Right kidney (tissue), 1 donor: ENCODE results near the gene DUSP6.

Experiments used
- DNase-seq: peaks from one replicate; pipeline ENCODE4 v3.0.0-alpha.2; 2016

Gene DUSP6

DNA sequence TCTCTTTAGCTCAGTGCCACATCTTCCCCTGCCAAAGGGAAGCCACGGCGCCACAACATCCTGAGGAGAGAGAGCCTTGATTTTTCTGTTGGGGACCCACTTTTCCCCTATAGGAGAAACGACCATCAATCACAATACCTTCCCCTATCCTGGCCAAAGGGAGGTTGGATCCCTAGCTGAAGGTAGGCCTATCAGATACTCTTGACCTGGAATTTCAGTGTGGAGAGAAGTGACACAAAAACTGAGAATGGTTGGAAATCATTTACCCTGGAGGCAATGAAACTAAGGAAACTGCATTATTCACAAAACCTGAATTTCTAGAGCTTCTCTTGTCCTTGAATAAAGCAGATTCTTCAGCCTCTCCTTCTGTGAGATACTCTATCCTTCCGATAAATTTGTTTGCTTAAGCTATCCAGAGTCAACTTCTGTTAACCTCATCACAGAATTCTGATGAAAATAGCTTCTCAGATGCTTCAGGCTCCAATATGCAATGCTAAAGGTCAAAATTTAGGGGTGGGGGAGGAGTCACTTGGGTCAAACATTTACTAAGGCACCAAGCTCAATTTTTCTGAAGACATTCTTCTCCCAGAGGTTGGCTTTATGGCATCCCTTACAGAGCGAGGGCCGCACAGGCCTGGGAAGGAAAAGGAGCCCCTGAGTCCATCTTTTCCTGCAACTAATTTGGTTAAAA is 27.0 kb upstream of the DUSP6 start:
- no peak for DNase-seq

DNA sequence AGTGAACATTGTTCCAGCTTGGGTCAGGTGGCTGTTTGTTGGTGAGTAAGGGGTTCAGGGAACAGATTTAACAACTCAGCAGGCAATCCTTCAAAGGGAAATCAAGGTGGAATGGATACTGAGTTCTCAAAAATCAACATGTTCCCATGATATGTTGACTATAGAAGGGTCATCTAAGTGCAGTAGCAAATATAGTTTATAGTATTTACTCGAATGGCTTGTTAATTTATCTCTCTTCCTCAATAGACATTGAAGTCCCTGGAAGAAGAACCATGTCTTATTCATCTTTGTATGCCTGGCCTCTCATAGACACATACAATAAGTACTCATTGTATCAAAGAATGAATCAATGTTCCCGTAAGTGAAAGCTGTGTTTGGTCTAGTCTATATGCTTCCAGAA is 24.5 kb upstream of the DUSP6 start:
- DNase-seq, result no peak

DNA sequence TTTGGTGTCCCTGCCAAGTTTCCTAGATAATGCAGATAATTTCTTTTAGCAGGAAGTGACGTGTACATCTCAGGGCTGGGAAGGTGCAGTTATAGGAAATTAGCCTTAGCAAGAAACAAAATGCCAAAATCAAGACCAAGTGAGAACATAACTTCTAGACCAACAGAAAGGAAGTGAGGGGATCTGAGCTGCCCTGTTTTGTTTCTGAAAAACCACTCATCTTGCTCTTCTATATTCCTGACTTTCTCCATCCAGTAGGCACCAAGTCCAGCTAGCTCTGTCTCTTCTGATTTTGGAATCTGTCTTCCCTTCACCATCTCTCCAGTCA is 23.9 kb upstream of the DUSP6 start:
- no peak for DNase-seq

DNA sequence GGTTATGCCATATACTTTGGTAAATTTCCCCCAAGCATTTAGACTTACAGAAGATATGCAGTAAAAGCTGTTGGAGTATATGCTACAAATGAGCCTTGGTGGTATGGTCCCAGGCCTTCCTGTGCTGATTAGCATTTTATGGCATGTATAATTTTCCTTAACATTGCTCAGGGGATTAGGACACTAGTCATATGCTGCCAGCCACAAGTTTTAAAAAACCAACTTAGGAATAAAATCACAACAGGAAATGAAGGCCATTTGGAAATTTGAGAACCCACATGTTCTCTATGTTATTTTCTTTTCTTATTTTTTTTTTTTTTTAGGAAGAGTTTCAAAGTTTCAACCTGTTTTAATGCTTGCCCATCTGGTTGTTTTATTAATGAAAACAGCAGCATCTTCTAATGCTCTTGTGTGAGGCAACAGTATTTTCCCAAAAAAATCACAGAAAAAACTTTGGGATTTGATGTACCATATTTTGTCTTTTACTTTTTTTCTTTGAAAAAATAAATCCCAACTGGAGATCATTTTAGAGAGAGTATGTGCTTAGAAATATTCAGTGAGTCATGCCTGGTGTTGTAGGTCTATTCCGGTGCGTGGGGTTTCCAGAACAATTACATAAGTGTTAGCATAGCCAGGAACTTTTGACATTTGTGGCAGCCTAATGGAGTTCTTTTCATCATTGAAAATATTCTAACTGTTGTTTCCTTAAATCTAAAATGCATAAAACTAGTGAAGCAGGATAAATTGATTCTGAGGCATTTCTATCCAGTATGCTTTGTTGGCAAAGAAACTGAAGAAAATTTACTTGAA is 21.7 kb upstream of the DUSP6 start:
- DNase-seq, result no peak

DNA sequence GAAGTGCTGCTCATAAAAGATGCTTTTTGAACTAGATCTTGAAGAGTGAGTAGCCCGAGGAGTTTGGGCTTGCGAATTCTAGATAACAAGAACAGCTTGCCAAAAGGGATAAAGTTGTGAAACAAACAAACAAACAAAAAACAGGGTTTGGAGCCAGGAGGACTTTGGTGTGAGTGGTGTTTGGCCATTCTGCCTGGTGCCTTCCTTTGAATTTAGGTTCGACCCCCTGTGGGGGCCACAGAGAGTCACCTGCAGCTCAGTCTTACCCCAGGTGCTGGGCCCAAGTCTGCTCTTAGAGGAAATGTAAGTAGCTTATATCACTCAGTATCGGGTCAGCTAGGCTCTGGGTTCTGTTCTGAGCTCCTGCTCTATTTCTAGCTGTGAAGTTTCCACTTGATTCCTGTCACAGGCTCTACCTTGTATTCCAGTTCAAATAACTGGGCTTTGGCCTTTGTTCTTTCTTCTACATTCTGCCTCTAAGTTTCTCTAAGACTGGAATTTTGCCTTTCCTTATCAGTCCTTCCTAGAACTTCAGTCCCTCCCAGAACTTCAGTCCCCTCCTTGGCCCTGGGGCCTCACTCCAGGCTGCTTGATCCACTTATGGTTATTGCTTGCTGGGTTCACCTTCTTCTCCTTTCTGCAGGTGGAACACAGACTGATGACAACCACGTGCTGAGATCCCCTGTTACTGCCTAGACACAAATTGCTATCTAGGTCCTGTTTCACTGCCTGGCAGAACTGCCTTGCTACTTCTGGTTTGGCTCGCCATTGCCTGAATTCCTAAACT is 20.5 kb upstream of the DUSP6 start:
- DNase-seq, result no peak

DNA sequence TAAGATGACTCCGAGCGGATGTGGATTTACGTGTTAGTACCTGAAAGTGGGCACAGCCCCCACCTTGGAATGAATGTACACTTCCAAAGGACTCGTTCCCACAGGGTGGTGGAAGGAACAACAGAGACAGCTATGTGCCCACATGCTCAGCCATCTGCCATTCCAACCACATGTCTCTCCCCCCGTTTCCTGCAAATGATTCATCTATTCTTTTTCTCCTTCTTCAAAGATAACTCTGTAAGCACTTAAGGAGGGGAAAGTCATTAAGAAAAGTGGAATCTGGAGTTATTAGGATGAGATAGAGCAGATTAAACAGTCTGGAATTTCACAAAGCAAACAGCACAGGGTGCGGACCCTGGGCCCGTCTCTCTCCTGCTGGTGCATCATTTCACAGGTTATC is 18.5 kb upstream of the DUSP6 start:
- no peak for DNase-seq

DNA sequence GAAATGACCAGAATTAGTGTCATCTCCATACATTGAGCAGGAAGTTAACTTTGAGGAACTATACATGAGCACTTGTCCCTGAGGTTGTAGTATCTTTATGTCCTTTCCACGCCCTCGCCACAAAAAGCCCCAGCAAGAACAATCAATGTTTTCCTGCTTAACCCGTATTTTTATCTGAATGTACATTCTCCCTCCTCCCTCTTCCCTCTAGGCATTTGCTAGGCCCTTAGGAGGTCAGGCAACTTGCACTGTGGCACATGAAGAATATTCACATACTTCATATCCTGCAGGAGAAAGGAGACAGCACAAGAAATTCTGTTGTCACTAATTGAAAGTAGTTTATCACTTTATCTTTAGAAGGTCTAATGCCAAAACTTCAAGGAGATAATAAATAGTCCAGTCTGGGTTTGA is 18.1 kb upstream of the DUSP6 start:
- no peak for DNase-seq

DNA sequence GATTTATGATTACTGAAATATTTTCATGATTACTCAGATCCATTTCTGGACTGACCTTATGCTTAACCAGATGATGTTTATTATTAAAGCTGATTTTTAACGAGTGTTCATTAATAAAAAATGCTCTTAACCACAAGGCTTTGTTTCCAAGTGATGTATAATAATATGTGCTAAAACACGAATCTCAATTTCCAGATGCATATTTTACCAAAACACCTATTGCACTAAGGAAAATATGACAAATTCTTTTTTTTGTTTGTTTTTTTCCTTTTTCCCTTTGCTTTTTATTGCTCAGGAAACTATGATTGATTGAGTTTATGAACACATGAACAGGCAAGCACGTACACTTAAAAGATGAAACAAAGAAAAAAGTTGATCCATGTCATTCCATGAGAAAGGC is 16.9 kb upstream of the DUSP6 start:
- no peak for DNase-seq

DNA sequence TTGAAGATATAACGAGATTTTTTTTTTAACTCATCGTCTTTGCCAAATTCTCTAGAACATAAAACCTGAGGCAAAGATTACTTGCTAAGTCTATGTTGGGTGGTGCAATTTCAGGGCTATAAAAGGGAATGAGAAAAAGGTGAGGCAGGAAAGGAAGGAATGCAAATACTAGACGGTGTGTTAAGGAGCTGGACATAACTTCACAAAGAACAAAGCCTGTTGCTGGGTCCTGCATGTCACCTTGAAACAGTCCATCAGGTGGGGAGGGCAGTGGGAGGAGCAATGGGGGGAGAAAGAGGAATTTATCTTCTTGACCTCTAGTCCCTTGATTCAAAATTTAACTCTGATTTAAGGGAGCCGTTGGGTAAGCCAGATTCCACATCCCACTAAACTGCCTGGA is 16.1 kb upstream of the DUSP6 start:
- no peak for DNase-seq

DNA sequence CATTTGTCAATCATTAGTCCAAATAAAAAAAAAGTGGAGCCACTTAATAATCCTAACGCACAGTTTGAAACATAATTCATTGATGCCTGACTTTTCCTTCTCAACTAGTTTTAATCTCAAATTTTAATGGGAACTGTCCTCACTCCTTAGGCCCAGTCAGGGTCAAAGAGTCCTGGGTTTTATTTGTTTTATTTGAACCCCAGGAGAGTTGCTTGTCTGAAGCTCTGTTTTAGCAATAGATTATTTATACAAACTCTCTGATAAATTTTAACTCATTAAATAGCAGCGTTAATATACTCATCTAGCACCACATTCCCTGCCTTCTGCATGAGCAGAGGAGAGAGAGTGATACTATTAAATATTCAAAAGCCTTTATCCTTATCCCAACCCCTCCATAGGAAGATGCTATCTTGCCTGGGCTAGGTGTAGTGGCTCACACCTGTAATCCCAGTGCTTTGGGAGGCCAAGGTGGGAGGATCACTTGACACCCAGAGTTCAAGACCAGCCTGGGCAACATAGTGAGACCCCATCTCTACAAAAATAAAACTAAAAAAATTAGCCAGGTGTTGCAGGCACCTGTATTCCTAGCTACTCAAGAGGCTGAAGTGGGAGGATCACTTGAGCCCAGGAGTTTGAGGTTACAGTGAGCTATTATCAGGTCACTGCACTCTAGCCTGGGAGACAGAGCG is 14.5 kb upstream of the DUSP6 start:
- DNase-seq, result no peak

DNA sequence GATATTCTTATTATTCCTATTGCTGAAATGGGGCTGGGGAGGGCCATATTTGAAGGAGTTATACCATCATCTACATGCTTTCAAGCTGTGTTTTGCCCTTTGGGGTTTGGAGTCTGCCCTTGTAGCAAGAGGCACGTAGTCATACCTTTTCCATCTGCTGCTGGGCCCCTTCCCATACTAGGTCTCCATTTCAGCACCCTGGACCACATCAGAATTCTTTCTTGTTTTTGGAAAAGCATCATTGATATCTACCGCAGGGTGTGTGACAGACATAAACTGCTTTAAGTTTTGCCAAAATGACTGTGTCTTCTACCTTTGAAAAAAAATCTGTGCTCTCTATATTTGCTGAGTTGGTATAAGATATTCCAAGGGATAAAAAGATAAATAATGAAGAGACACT is 12.3 kb upstream of the DUSP6 start:
- no peak for DNase-seq

DNA sequence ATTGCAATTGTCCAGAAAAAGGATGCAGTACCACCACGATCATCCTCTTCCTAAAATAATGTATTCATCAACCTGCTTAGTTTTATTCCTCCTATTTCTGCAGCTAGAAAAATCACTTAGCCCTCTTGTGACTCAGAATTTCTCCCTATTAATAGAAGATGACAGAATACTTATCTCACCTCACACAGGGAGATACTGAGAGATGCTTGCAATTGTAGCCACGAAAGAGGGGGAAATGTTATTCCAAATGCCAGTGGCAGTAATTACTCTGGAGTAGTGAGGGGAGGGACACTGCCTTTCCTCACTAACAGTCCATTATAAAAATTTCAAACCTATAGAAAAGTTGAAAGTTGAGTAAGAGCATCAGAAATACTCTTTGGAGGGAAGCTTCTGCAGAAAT is 11.8 kb upstream of the DUSP6 start:
- no peak for DNase-seq

DNA sequence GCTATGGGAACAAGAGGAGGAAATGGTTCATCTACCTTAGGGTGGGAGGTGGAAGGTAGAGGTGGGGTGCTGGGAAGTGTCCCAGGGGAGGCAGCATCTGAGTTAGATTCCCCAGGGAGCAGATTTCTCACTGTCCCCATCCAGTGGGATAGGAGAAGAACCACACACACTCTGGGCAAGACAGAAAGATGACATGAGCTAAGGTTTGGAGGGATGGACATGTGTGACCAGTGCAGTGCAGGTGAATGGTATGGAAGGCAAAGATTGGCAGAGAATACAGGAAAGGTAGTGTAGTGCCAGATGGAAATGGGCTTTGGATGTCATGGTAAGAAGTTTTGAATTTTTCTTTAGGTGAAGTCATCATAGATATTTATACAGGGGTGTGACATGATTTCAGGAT is 11.3 kb upstream of the DUSP6 start:
- no peak for DNase-seq

DNA sequence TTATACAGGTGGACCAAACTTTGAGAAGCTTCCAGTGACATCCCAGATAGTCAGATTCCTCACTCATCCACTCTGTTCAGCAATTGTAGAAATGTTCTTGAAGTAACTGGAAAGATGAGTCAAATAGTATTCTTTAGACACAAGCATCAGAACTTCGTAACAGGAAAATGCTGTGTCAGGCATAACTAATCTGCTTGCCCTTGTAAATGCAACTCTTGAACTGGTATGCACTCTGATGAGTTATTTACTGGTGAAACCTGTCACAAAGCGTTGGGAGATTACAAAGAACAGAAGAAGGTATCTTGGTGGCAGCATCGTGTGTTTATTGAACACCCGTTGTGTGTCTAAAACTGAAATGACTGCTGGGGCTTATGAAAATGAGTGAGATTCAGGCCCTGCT is 10.8 kb upstream of the DUSP6 start:
- DNase-seq, result no peak

DNA sequence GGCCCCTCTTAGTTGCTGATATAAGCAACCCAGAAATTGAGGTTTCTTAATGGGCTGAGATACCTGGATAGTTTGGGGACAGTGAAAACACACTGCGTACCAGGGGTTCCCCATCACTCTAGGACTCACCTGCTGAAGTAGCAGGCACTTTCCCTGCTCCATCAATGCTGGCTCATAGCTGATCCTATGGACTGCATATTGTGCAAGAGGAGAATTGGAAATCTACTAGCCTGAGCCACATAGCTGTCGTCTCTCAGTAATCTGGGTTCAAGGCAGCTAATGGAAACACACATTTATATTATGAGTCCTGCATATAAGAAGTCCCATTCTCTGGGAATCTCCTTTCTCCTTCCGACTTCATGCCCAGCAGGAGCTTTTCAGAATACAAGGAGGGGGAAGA is 7.3 kb upstream of the DUSP6 start:
- DNase-seq, result no peak

DNA sequence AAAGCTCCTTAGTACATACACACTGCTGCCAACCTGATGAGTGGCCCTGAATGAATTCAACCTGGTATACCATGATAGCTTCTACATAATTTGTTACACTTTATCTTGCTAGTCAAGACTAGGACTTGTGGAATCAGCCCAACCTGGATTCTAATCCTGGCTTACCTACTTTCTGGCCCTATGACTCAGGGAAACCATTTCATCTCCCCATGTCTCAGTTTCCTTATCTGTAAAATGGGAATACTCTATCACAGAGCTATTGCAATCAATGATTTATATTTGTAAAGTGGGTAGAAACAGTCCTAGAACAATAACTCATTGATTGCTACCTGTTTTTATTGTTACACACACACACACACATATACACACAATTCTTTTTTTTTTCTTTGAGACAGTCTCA is 6.5 kb upstream of the DUSP6 start:
- no peak for DNase-seq

DNA sequence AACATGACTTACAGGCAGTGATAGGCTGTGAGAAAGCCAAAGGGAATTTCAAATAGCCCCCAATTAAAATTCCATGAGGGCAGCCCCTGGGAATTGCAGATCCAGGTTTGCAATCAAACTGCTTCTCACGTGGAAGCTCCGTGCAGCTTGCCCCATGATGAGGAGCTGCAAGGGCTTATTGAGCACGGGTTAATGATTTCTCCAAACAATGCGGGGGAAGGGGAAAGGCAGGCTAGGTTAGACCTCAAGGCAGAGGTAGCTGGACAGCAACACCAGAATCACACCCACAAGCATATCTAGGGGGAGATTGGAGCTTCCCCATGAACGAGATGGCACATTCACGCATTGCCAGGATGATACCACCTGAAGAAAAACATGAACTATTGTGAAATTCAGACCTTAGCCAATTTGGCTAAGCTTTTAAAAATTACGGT is 5.0 kb upstream of the DUSP6 start:
- DNase-seq, result peak; percentile 54

DNA sequence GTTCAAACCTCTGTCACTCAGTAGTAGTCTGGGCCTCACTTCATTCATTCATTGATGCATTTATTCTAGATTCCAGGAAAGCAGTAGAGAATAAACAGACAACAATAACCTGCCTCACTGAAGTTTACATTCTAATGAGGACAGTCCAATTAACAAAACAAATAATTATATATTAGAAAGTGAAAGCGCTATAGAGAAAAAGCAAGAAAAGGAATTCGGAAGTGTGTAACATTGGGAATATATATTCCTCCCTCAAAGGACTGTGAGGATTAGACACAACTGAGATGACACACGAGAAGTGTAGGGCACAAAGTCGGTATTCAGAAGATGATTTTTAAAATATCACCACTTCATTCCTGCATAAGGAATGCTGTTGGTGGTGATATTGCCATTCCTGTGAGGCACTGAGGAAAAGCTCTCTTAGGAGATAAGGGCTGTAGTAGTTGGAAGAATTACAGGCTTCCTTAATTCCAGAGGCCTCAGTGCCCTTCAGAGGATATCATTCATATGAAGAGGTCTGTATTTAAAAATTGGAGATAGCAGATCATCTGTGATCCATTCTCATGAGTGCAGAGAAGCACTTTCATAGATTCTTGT is 3.9 kb upstream of the DUSP6 start:
- no peak for DNase-seq

DNA sequence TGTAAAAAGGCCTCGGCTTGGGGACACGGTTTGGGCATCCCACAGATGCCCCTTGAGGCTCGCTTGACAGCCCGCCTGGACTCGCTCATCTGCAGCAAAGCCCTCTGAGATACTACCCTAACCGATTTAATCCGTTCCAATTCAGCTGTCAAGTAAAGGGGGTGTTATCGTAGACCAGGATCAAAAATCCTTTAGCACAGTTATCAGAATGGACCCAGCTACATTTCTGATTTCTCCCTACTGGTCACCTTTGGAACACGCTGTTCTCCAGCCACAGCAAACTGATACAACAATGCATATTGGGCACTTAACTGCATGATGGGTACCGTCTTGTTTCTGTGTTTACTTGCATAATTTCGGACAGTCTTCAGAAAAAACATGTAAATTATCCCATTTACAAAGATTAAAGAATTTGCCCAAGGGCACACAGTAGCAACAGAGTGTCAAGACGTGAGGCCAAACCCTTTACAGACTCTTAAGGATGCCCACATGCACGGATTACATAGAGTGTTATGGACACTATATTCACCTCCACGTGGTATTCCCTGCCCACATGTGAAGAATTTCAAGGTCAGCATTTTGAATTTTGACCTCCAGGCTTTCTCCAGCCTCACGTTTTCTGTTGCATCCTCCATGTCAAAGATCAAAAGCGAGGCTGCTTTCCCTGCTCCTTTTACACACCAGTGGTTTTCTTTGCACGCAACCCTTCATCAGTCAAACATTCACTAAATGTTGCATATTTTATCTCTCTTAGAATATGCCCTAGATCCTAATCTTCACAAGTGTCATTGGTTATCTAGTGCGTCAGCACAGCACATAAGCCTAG is 3.2 kb upstream of the DUSP6 start:
- no peak for DNase-seq

DNA sequence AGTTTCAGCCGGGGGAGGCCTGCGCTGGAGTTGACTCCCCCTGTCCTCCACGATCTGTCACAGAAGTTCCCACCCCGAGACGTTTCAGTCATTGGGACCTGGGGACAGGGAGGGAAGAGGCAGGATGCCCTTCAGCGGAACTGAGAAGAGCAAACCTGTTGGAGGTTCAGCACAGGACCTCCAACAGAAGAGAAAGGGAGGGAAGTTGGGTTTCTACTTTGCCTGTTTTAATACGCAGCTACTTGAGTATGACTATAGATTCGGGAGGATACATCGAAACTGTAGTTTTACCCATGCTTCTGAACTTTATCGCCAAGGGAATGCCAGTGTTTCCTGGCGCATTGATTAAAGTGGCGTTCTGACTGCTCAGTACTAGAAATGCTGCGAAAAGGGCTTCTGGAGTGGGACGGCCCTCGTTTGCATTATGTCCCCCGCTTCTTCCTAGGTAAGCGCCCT is 2.3 kb upstream of the DUSP6 start:
- no peak for DNase-seq

DNA sequence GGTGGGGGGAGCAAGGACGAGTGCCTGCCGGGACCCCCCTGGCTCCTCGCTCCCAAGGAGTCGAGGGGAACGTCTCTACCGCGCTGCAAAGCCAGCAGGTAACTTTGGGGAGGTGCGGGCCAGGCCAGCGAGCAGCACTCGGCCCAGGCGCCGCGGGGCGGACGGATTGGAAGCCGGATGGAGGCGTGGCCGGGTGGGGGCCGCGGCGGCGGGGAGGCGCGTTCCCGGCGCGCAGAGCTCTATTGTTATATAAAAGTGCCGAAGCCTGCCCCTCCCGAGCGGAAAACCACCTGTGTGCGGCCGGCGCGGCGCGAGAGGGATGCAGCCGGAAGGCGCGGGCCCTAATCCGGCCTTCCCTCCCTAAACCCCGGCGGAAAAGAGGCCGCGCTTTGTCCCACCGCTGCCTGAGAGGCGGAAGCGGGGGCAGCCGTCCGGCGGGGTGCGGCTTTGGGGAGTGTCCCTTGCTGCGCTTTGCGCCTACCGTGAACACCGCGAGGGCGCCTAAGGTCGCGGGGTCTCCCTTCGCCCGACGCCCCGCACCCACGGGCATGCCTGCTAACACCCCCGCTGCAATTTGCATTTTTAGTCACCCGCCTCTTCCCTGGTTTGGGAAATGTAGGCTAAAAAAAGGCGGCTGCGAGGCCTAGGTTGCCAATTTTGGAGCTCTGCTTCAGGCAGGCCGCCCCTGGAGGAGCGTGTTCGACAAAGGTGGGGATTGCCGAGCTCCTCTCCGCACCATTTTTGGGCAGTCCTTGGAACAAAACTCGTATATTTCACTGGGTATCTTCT is 1.7 kb upstream of the DUSP6 start:
- DNase-seq, result peak; percentile 91
